Measurements from ENCODE around the gene TMEM138. TPM values are rescaled to one million over a fixed set of nuclear protein-coding genes. Genes with fewer than 3 reads are reported as not detected.

The TMEM138 gene
- total and polyA plus RNA-seq, 2 of the 13 experiments (the other 11 are each of a cell fraction or from before 2014, with no cell fraction given), result 43.5 to 61.0 TPM

DNA sequence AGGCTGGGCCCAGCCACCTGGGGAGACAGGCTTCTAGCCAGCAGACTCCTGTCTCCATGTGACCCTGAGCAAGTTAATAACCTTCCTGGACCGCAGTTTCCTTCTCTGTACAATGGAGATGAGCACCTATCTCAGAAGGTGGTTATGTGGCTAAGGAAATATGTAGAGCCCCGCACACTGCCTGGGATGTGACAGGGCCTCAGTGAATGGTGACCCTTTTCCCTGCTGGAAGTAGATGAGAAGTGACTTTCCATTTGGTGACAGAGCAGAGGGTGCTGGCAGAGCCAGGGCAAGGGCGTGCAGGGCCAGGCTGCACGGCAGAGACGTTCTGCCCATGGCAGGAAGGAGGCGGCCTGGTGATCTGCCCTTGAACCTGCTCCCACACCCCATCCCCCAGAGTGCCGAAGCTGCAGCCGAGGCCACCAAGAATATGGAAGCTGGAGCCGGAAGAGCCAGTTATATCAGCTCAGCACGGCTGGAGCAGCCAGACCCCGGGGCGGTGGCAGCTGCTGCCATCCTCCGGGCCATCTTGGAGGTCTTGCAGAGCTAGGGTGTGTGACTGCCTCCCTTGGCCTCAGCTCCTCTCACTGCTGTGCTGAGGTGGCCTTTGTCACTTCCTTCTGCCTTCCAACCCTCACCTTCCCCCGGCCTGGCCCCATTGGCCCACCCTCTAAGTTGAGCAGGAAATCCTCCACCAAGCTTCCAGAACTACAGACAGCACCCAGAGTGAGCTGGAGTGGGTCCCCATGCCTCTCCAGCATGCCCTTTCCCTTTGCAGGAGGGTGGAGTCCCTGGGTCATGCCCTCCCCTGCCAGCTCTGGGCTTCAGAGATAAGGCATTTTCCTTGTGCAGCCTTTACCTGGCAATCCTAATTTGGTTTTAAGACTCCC, 16.0 kb upstream of the TMEM138 start (continued):
- TF ChIP-seq, protein P1, sequence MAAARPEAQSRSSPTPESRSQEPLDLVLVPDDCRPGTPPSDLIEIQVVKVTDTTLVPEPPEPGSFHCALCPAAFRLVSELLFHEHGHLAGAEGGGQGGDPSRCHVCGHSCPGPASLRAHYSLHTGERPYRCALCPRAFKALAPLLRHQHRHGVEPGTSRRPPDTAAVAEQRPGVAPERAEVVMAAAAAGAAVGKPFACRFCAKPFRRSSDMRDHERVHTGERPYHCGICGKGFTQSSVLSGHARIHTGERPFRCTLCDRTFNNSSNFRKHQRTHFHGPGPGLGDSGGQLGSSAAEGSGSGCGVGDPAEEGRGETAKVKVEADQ (CRISPR knock-in tag; IDR thresholded peaks at IDR 0.05; ENCODE audit: borderline replicate concordance), result no peak
- TF ChIP-seq SP5 (CRISPR knock-in tag; IDR thresholded peaks at IDR 0.05; ENCODE audit: borderline replicate concordance, low read depth) (no peak), ZIK1 (CRISPR knock-in tag; IDR thresholded peaks at IDR 0.05; ENCODE audit: borderline replicate concordance, low read depth) (no peak), PHF21A (CRISPR knock-in tag; IDR thresholded peaks at IDR 0.05) (no peak), ZFP36L2 (CRISPR knock-in tag; IDR thresholded peaks at IDR 0.05) (no peak), ZNF703 (CRISPR knock-in tag; IDR thresholded peaks at IDR 0.05; ENCODE audit: borderline replicate concordance) (no peak), POLR2A (IDR thresholded peaks at IDR 0.05; ENCODE audit: insufficient read depth in 1 of 2, low read depth in 2 of 2, low read length in 2 of 2) (0 out of 4 replicates have a peak, but pooled peaks of 1 of the 2 experiments have one; percentile 10), TARDBP (CRISPR knock-in tag; IDR thresholded peaks at IDR 0.05) (no peak), ZNF329 (CRISPR knock-in tag; IDR thresholded peaks at IDR 0.05; ENCODE audit: low read depth) (no peak), TCF7L2 (IDR thresholded peaks at IDR 0.05; ENCODE audit: low read depth, low read length) (no peak)
- TF ChIP-seq, protein P2, sequence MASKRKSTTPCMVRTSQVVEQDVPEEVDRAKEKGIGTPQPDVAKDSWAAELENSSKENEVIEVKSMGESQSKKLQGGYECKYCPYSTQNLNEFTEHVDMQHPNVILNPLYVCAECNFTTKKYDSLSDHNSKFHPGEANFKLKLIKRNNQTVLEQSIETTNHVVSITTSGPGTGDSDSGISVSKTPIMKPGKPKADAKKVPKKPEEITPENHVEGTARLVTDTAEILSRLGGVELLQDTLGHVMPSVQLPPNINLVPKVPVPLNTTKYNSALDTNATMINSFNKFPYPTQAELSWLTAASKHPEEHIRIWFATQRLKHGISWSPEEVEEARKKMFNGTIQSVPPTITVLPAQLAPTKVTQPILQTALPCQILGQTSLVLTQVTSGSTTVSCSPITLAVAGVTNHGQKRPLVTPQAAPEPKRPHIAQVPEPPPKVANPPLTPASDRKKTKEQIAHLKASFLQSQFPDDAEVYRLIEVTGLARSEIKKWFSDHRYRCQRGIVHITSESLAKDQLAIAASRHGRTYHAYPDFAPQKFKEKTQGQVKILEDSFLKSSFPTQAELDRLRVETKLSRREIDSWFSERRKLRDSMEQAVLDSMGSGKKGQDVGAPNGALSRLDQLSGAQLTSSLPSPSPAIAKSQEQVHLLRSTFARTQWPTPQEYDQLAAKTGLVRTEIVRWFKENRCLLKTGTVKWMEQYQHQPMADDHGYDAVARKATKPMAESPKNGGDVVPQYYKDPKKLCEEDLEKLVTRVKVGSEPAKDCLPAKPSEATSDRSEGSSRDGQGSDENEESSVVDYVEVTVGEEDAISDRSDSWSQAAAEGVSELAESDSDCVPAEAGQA (IDR thresholded peaks at IDR 0.05; ENCODE audit: low read depth), result no peak
- TF ChIP-seq, protein P2 (CRISPR knock-in tag; IDR thresholded peaks at IDR 0.05; ENCODE audit: borderline replicate concordance), result no peak
- TF ChIP-seq, protein P3, sequence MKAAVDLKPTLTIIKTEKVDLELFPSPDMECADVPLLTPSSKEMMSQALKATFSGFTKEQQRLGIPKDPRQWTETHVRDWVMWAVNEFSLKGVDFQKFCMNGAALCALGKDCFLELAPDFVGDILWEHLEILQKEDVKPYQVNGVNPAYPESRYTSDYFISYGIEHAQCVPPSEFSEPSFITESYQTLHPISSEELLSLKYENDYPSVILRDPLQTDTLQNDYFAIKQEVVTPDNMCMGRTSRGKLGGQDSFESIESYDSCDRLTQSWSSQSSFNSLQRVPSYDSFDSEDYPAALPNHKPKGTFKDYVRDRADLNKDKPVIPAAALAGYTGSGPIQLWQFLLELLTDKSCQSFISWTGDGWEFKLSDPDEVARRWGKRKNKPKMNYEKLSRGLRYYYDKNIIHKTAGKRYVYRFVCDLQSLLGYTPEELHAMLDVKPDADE (CRISPR knock-in tag; IDR thresholded peaks at IDR 0.05), result no peak
